ENCODE data around the gene LRRFIP1. TPM values are rescaled to one million over a fixed set of nuclear protein-coding genes. Genes with fewer than 3 reads are reported as not detected.

Gene LRRFIP1
- total and polyA plus RNA-seq, 2 of the 13 experiments (the other 11 are each of a cell fraction or from before 2014, with no cell fraction given), result 15.9 to 40.5 TPM

- TF ChIP-seq PRDM4 (CRISPR knock-in tag; IDR thresholded peaks at IDR 0.05; ENCODE audit: borderline replicate concordance) (no peak), SKIL (CRISPR knock-in tag; IDR thresholded peaks at IDR 0.05; ENCODE audit: borderline replicate concordance) (no peak), ZNF788 (CRISPR knock-in tag; IDR thresholded peaks at IDR 0.05; ENCODE audit: borderline replicate concordance) (no peak), ZBTB39 (CRISPR knock-in tag; IDR thresholded peaks at IDR 0.05) (no peak), PRDM15 (CRISPR knock-in tag; IDR thresholded peaks at IDR 0.05) (no peak), ESRRA (CRISPR knock-in tag; IDR thresholded peaks at IDR 0.05; ENCODE audit: low read depth) (no peak)
Measured at GRCh38 chr2:237701033-237701858, 73.9 kb downstream of the LRRFIP1 start (continued).

All from HepG2 (cell line).